Vagina (tissue), 2 donors: Measurements from ENCODE around the gene ITGAE. TPM values are rescaled to one million over a fixed set of nuclear protein-coding genes. Genes with fewer than 3 reads are reported as not detected.

ENCODE experiments used
- DNase-seq, 2 donors: peaks; one replicate each; pipeline ENCODE4 v3.0.0-alpha.2; 2017; ENCODE audit errors: extremely low spot score in 2 of 2
- H3K27ac ChIP-seq: fragments of 200-600 bp; sonication (generic); one replicate; pipeline ENCODE4 v1.5.1; 2019
- H3K27me3 ChIP-seq: fragments of 200-600 bp; sonication (generic); one replicate; pipeline ENCODE4 v1.5.1; 2019
- H3K36me3 ChIP-seq, 2 donors: fragments of 200-600 bp; sonication (generic); one replicate each; pipeline ENCODE4 v1.5.1; 2017 to 2019
- H3K4me1 ChIP-seq: fragments of 200-600 bp; sonication (generic); one replicate; pipeline ENCODE4 v1.5.1; 2019
- H3K4me3 ChIP-seq, 2 donors: fragments of 200-600 bp; sonication (generic); 1 replicate in 1 of 2; 2 replicates in 1 of 2; pipeline ENCODE4 v1.5.1; 2016 to 2019
- H3K9me3 ChIP-seq: fragments of 200-600 bp; sonication (generic); one replicate; pipeline ENCODE4 v1.5.1; 2019
- CTCF ChIP-seq, 3 experiments: fragments of 450-650 bp in 2 of 3; fragments of 200-600 bp in 1 of 3; sonication (generic) in 1 of 3; IDR thresholded peaks; one replicate each; pipeline ENCODE4 v1.5.1; 2017 to 2019; ENCODE audit warnings: antibody characterized with exemption in 3 of 3, mild to moderate bottlenecking in 2 of 3, moderate library complexity in 2 of 3
- POLR2A ChIP-seq, 2 donors: fragments of 450-650 bp; IDR thresholded peaks; one replicate each; pipeline ENCODE4 v1.6.1; 2017; ENCODE audit warnings: antibody characterized with exemption in 2 of 2, mild to moderate bottlenecking in 2 of 2, moderate library complexity in 2 of 2
- POLR2AphosphoS5 ChIP-seq, 2 donors: sonication (generic); formaldehyde crosslinking; IDR thresholded peaks; one replicate each; pipeline ENCODE4 v1.9.0; 2017; ENCODE audit warnings: antibody characterized with exemption in 2 of 2, mild to moderate bottlenecking in 2 of 2, low read depth in 1 of 2; ENCODE audit not compliant: insufficient read depth in 1 of 2
- intact Hi-C: fragments of 100-400 bp; cut with DNase I; formaldehyde crosslinking; loops from one replicate; pipeline ENCODE4 v1.15.1; 2023
- total RNA-seq: library from RNA; depleted of rRNA; stranded (reverse); fragments of >200 nt; gene quantifications from one replicate; pipeline ENCODE4 v1.2.3, GENCODE V29; 2016

ITGAE gene
- total RNA-seq, 1 donor from 2014 or later, result 30.9 TPM

- Histone ChIP-seq H3K4me3 (no peak overlapping the region), H3K9me3 (no peaks in the 10 kb centered on the region), H3K27ac (no peak overlapping the region), H3K27me3 (no peaks in the 10 kb centered on the region), H3K4me1 (no peaks in the 10 kb centered on the region), H3K36me3 (peaks cover 0 to 82% of the 10 kb centered on the region in 2 donors)
- intact Hi-C loops, result no loop called here
- TF ChIP-seq POLR2AphosphoS5 (IDR thresholded peaks at IDR 0.05; ENCODE audit: insufficient read depth in 1 of 2, low read depth in 1 of 2) (no peak), POLR2A (IDR thresholded peaks at IDR 0.05) (no peak), CTCF (IDR thresholded peaks at IDR 0.05) (no peak)
- no peak for DNase-seq
Measured at GRCh38 chr17:3812284-3812683, 11.3 kb upstream of the ITGAE start.

- H3K4me3 ChIP-seq, result no peak overlapping the region
- DNase-seq, result no peak
- H3K36me3 ChIP-seq, result peaks cover 0 to 63% of the 10 kb centered on the region in 2 donors
- H3K27me3 ChIP-seq, result no peaks in the 10 kb centered on the region
- H3K9me3 ChIP-seq, result no peaks in the 10 kb centered on the region
- no peak for TF ChIP-seq POLR2AphosphoS5 (IDR thresholded peaks at IDR 0.05; ENCODE audit: insufficient read depth in 1 of 2, low read depth in 1 of 2)
- TF ChIP-seq POLR2A (IDR thresholded peaks at IDR 0.05), result no peak
- no peak for TF ChIP-seq CTCF (IDR thresholded peaks at IDR 0.05)
- H3K4me1 ChIP-seq, result no peaks in the 10 kb centered on the region
- no peak overlapping the region for H3K27ac ChIP-seq
- intact Hi-C loops, result no loop called here
Measured at GRCh38 chr17:3810019-3810418, 9.0 kb upstream of the ITGAE start.

GRCh38 chr17:3809135-3809534 is 8.1 kb upstream of the ITGAE start:
- no peak for DNase-seq

GRCh38 chr17:3808701-3809100 is 7.7 kb upstream of the ITGAE start:
- no peak overlapping the region for H3K4me3 ChIP-seq
- no peaks in the 10 kb centered on the region for H3K9me3 ChIP-seq
- H3K4me1 ChIP-seq, result no peaks in the 10 kb centered on the region
- no peak for DNase-seq
- no peak overlapping the region for H3K27ac ChIP-seq
- H3K27me3 ChIP-seq, result no peaks in the 10 kb centered on the region
- H3K36me3 ChIP-seq, result peaks cover 0 to 53% of the 10 kb centered on the region in 2 donors
- no peak for TF ChIP-seq POLR2A (IDR thresholded peaks at IDR 0.05)
- TF ChIP-seq CTCF (IDR thresholded peaks at IDR 0.05), result no peak
- no peak for TF ChIP-seq POLR2AphosphoS5 (IDR thresholded peaks at IDR 0.05; ENCODE audit: insufficient read depth in 1 of 2, low read depth in 1 of 2)
- intact Hi-C loops, result no loop called here

More at GRCh38 chr17:3809135-3809534, 8.1 kb upstream of the ITGAE start:
- Histone ChIP-seq H3K4me1 (no peaks in the 10 kb centered on the region), H3K27ac (no peak overlapping the region), H3K4me3 (no peak overlapping the region), H3K36me3 (peaks cover 0 to 57% of the 10 kb centered on the region in 2 donors), H3K9me3 (no peaks in the 10 kb centered on the region), H3K27me3 (no peaks in the 10 kb centered on the region)
- intact Hi-C loops, result no loop called here
- no peak for TF ChIP-seq POLR2AphosphoS5 (IDR thresholded peaks at IDR 0.05; ENCODE audit: insufficient read depth in 1 of 2, low read depth in 1 of 2)
- TF ChIP-seq CTCF (IDR thresholded peaks at IDR 0.05), result no peak
- no peak for TF ChIP-seq POLR2A (IDR thresholded peaks at IDR 0.05)

- no peaks in the 10 kb centered on the region for H3K27me3 ChIP-seq
- no peak for TF ChIP-seq POLR2AphosphoS5 (IDR thresholded peaks at IDR 0.05; ENCODE audit: insufficient read depth in 1 of 2, low read depth in 1 of 2)
- TF ChIP-seq CTCF (IDR thresholded peaks at IDR 0.05), result no peak
- TF ChIP-seq POLR2A (IDR thresholded peaks at IDR 0.05), result no peak
- H3K4me3 ChIP-seq, result no peak overlapping the region
- H3K4me1 ChIP-seq, result no peaks in the 10 kb centered on the region
- H3K9me3 ChIP-seq, result no peaks in the 10 kb centered on the region
- no peak overlapping the region for H3K27ac ChIP-seq
- intact Hi-C loops, result no loop called here
- peaks cover 0 to 25% of the 10 kb centered on the region in 2 donors for H3K36me3 ChIP-seq
- DNase-seq, result no peak
Measured at GRCh38 chr17:3805581-3805980, 4.6 kb upstream of the ITGAE start.
